NCI-H146 treated with DMSO at 0.1 percent for 48 hours (cell line): ENCODE data around the gene JARID2.

Experiments
- DNase-seq: peaks from one replicate; lab custom pipeline; 2025; ENCODE audit not compliant: unreplicated experiment; lab: John Stamatoyannopoulos, UW

JARID2 gene

DNA sequence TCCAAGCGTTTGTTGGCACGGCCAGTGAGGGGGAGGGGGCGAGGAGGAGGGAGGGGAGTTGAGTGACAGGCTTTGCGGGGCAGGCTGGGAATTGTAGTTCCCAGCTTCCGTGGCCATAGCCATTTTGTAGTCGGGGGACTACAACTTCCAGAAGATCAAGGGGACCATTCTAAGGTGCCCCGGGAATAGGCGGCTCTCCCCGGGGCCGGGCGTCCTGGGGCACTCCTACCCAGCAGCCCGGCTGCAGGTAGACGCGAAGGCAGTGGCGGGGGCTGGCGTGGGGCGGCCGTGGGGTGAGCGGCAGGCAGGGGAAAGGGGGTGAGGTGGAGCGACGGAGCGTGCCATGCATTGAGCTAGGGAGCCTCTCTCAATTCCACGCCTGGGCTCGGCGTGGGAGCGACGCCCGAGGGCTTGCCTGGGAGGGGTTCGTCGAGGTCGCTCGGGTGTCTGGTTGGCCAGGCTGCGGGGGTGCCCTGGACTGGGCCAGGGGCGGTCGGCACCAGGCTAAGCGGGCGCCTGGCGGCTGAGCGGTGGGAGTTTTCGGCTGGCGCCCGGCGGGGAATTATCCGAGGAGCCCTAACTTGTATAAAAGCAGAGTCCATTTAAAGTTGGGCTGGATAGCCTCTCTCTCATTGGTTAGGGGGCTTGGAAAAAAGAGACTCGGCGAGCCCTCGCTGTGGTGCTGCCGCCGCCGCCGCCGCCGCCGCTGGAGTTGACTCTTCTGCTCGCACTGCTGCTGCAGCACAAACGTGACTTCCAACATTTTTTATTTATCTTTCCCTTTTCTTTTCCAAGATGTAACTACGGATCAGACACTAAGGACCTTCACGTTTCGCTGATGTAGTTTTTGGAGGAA is at the start of gene JARID2:
Gene JARID2 (plus strand): TSS at position 709 of the 856 bp plus-strand sequence. CDS start 471 bp downstream, outside the sequence.
- DNase-seq: peak; percentile 87

DNA sequence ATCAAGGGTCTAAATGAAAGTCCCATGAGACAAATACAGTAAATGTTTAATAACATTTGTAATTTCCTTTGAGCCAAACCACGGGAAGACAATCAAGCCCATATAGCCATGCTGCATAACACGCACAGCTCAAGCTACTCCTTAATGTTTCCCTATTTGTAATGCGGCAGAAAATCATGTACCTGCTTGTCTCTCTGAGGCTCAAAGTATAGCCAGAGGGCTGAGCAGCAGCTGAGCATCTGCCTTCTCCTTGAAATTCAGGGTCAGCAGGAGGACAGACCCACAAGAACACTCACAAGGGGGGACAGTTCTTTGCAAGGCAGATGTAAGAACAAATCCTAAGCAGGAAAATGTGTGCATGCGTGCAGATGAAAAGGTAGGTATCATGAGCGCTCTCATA is 45.8 kb upstream of the JARID2 start:
- no peak for DNase-seq

DNA sequence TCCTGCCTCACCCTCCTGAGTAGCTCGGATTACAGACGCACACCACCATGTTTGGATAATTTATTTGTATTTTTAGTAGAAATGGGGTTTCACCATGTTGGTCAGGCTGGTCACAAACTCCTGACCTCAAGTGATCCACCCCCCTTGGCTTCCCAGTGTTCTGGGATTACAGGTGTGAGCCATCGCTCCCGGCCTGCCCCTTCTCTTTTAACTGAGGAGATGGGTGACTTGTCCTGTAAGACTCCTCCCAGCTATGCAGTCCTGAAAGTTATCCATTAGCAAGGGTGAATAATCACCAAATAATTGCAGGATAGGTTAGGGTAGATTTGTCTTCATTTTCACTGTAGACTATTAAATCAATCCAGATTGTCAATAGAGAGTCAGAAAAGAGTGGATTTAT is 40.5 kb upstream of the JARID2 start:
- no peak for DNase-seq

DNA sequence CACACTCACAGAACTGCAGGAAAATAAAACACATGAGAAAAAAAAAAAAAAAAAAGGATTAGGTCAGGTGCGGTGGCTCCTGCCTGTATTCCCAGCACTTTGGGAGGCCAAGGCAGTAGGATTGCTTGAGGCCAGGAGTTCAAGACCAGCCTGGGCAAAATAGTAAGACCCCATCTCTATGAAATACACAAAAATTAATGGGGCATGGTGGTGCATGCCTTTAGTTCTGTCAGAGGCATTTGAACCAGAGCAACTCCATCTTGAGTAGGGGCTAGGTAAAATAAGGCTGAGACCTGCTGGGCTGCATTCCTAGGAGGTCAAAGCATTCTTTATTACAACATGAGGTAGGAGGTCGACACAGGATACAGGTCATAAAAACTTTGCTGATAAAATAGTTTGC is 39.0 kb upstream of the JARID2 start:
- no peak for DNase-seq

DNA sequence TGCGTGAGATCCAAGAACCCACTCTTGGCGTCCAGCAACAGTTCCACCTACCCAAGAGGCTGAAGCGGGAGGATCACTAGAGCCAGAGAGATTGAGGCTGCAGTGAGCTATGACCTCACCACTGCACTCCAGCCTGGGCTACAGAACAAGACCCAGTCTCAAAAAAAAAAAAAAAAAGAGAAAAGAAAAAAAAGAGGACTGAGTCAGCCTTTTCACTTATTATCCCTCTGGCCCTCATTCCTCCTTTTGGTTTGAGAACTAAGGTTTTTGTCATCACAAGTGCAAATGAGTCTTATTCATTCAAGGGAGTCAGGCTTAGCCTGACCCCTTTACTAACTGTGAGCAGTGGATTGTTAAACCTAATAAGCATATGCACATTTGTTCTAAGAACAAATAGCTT is 37.9 kb upstream of the JARID2 start:
- DNase-seq: no peak

DNA sequence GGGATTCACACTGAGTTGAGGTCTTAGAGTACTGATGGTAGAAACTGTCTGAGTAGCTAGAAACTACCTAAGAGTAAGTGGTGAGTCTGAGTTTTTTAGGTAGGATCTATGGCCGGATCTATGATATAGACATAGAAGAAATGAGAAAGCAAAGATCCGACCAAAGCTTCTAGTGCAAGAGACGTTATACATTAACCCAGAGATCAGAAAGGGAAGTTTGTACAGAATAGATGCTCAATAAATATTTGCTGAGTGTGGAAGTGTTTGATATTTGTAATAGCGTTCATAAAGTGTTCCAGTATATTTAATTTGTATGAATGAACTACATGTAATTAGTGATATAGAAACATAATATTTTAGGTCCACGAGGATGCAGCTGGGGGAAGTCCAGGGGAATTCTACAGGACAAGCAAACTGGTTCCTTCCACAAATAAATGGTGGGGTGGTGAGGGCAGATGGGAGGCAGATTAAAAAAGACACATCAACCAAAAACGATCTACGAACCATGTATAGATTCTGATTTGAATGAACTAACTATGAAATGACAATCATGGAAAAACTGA is 31.9 kb upstream of the JARID2 start:
- no peak for DNase-seq

DNA sequence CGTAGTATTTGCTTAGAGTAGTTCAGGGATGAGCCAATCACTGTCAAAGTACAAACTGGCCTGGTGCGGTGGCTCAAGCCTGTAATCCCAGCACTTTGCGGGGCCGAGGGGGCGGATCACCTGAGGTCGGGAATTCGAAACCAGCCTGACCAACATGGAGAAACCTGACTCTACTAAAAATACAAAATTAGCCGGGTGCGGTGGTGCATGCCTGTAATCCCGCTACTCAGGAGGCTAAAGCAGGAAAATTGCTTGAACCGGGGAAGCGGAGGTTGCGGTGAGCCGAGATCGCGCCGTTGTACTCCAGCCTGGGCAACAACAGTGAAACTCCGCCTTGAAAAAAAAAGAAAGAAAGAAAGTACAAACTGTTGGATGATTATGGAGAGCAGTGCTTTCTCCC is 27.5 kb upstream of the JARID2 start:
- DNase-seq: no peak

DNA sequence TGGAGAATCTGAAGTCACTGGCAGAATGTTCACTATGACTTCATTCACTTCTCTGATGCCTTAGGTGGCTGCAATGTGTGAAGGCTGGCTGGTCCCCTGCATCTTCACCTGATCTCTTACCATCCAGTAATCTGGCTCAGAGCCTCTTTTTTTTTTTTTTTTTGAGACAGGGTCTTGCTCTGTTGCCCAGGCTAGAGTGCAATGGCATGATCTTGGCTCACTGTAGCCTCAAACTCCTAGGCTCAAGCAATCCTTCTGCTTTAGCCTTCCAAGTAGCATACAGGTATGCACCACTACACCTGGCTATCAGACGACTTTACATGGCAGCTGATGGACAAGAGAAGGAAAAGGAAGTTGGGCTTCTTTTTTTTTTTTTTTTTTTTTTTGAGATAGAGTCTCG is 25.8 kb upstream of the JARID2 start:
- DNase-seq: no peak

DNA sequence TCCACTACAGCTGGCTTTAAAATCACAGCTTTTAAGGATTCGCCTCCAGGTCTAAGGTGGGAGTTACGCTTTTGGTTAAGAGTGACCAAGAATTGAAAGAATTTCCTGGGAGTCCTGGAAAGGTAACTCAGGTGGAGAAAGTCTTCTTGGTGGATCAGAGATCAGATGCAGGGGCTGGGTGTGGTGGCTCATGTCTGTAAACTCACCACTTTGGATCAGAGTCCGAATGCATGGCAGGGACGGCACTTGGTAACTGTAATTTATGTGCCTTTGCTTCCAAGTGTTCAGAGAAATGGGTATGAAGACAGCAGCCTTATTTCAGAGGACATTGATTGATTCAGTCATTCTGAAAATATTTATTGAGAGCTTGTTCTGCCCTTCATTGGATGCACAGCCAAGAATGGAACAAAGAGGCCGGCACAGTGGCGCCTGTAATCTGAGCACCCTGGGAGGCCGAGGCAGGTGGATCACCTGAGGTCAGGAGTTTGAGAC is 18.0 kb upstream of the JARID2 start:
- DNase-seq: no peak

DNA sequence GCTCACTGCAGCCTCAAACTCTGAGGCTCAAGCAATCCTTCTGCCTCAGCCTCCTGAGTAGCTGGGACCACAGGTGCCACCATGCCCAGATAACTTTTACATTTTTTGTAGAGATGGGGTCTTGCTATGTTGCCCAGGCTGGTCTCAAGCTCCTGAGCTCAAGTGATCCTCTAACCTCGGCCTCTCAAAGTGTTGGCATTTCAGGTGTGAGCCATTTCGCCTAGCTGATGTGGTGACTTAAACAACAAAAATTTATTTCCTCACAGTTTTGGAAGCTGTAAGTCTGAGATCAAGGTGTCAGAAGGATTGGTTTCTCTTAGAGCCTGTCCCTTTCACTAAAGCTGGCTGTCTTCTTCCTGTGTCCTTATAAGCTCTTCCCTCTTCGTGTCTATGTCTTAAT is 15.0 kb upstream of the JARID2 start:
- DNase-seq: no peak

DNA sequence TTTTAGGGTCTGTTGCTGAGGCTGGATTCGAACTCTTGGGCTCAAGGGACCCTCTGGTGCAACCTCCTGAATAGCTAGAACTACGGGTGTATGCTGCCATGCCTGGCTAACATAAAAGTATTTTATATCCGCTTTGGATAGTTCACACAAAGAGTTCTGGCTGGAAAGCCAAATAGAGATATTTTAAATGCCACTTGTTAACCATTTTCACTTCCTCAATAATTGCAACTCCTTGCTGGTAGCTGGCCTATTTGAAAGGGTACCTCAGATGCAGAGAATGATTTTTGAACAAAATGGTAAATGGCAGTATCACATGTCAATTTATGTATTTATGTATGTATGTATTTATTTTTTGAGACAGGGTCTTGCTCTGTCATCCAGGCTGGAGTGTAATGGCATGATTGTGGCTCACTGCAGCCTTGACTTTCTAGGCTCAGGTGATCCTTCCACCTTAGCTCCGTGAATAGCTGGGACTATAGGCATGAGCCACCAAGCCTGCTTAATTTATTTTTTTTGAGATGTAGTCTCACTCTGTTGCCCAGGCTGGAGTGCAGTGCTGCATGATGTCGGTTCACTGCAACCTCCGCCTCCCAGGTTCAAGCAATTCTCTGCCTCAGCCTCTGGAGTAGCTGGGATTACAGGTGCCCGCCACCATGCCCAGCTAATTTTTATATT is 12.9 kb upstream of the JARID2 start:
- DNase-seq: no peak

DNA sequence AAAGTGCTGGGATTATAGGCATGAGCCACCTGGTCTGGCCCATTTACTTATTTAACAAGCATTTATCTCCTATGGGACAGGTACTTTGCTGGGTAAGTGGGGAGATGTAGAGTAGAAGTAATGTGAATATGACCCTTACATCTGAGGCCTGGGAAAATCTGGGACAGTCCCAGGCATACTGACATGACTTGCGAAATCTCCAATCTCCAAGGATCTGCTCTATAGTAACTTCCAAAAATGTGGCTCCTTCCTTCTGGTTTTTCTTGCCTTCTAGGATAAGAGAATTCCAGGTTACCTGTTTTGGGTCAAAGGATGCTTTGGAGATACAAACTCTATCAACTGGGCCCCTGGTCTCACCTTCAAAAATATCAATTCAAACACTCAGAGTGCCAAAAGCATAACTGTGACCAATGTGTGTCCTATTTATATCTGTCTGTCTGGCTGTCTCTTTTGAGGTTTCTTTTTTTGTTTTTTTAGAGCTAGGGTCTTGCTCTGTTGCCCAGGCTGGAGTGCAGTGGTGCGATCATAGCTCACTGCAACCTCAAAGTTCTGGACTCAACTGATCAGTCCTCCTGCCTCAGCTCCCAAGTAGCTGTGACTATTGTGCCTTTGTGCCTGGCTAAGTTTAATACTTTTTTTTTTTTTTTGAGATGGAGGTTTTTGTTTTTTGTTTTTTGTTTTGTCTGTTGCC is 11.7 kb upstream of the JARID2 start:
- no peak for DNase-seq

DNA sequence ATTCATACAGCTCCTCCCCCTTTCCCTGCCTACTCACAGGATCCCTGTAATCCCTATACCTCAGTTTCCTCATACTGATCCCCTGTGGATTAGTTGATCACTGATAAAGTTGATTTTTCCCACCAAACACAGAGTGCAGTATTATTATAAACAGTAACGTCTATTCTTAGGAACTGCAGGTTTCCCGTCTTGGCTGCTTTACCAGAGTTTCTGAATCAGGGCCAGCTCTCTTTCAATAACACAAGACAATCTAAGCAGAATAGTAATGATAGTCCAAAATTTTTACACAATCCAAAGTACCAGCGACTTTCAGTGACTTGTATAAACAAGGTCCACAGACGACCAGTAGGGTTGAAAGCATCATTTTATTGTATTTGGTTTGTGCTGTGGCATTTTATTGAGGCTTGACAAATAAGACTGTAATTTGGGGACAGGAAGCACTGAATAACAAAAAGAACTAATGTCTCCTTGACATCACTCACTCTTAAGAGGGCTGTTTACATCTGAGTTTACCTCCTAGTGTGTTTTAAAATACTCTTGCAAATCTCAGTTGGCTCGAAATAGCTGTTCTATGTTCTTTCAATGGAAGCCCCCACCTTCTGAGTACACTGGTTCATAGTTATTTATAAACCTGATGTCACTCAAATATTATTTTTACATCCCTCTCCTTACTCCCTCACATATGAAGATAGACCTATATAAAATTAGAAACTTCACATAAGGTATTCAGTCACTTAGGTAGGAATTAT is 6.1 kb upstream of the JARID2 start:
- no peak for DNase-seq

DNA sequence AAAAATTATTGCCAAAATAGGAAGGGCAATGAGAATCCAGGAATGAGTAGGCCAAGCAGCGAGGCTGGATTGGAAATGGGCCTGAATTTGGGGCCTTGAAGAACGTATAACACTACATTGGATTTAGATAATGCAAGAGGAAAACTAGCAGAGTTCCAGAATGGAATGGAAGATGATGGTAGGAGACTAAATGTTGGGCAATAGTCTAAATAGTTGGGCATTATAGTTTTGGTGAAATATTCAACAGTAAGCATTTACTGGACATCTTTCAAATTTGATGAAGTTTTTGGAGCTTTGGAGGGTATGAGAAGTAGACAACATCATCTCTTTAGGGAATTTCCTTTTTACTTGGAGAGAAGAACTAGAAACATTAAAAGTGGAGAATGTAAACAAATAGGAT is 3.4 kb upstream of the JARID2 start:
- no peak for DNase-seq

DNA sequence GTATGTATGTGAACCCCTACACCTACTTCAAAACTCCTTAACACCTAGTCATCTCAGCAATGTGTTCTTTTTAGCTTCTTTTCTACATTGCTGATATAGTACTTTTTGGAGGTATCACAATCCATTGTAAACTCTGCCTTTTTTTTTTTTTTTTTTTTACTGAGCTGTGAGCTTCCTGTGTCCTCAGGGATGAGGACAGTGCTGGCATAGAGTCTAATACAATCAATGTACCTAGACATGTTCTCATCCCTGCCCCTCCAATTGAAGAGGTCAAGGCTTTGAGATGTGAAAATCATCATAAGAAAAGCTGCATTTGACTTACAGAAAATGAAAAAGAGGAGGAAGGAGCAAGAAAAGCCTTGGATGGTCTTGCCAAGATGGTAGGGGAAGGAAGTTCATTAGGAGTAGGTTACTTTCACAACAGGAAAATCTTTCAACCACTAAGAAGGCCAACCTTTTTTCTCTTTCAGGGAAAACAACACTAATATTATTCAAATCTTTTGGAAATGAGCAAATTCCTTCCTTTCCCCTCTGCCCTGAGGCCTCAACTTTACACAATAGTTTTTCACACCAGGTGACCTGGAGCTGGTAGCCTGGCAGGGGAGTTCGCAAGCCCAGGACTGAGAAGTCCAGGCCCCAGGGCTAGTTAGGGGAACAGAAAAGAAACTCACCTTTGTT is 2.8 kb upstream of the JARID2 start:
- no peak for DNase-seq

DNA sequence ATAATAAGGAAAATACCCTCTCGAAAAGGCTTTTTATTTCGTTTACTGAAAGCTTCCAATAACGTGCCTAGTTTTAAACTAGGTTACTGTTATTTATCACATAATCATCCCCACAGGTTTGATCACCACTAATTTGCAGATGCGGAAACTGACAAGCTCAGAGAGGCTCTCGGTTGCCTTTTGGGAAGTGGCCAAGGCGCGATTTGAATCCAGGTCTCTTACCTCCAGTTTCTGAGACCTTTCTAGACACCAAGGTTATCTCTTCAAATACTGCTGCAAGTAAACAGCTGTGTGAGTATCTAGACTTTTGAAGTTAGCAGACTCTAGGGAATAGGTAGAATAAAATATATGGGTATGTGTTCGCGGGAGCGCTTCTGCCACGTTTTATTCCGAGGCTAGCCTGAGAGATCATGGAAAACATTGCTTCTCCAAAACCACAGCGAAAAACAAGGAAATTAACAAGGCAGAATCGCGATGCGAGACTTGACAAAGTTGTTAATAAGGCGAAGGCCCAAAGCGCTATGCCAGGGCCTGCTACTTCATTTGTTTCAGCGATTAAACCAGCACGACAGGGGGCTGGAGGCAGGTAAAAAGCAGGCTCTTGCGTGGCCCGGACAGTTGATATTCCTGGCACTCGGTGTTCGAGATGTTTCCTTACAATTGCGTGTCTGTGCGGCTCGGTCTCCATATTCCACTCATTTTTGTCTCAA is 1.8 kb upstream of the JARID2 start:
- no peak for DNase-seq

DNA sequence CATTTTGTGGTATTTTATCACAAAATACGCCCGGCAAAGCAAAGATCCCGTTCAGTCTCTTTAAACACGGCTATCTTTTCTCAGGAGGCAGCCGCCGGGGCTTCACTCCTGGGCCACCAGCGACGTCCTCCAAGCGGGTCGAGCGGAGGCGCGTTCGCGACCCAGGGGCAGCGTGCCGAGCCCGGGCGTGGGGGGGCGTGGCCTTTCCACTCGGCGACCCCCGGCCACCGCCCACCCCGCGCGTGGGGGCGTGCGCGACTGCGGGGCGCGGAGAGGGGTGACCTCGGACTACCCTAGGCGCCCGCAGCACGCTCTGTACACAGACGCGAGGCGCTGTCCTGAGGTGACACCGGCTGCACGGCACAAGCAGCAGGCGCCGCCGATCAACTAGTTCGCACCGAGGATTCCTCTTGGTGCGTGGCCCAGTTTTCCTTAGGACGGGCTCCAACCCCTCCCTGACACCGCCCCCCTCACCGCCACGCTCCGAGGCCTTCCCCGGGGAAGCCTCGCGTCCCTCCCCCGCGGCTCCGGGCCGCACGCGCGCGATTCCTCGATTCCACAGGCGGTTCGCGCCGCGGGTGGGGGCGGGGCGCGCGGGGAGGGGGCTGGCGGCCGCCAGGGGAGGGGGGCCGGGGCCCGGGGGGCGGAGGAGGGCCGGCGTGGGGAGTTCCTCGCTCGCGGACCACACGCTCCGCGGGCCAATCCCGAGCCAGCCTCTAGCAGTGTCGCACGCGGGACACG is 1.1 kb upstream of the JARID2 start:
- peak; percentile 25 for DNase-seq

DNA sequence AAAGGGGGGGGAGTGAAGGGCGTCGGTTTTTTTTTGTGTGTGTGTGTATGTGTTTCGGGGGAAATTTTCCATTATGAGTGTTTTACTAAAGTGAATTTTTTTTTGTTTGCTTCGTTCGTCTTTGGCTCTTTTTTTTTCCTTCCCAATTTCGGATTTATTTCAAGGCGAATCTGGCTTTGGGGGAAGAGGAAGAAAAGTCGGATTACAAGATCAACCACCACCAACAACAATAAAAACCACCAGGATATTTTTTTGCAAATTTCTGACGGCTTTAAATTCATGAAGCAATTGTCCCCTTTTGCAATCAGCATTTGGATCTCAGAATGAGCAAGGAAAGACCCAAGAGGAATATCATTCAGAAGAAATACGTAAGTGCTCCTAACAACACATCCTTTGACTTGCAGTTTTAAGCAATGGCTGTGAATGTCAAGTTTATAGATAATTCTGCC is 372 bp downstream of the JARID2 start:
- DNase-seq: no peak
